MG63 (cell line): ENCODE measurements around the gene CNDP1. TPM values are rescaled to one million over a fixed set of nuclear protein-coding genes. Genes with fewer than 3 reads are reported as not detected.

ENCODE experiments used
- total RNA-seq: library from RNA; depleted of rRNA; stranded (reverse); fragments of >200 nt; shearing (Covaris generic); gene quantifications from 2 replicates; pipeline ENCODE4 v1.2.3, GENCODE V29; 2014; ENCODE audit warnings: low replicate concordance; rRNA removed

The CNDP1 gene
- total RNA-seq, 1 experiment from 2014 or later, result not detected

Other genes starting within 250 kb of the CNDP1 start
- not detected in 2 replicates for gene CYB5A, start 242.5 kb upstream of the CNDP1 start, total RNA-seq
- gene C18orf63, start 218.7 kb upstream of the CNDP1 start, total RNA-seq, result not detected in 2 replicates
- 0.30 TPM in 1 of 2 replicates, not detected in the other for gene DIPK1C, start 77.2 kb upstream of the CNDP1 start, total RNA-seq
- 26.7 and 38.8 TPM in 2 replicates for gene CNDP2, start 38.1 kb upstream of the CNDP1 start, total RNA-seq
- 3.7 and 4.4 TPM in 2 replicates for gene ZNF407, start 63.4 kb downstream of the CNDP1 start, total RNA-seq